Colon (tissue), 2 donors: ENCODE data around the gene LAMA2.

ENCODE experiments used
- FAIRE-seq: peaks from 2 replicates; lab custom pipeline; 2012; peaks lifted over from hg19 to GRCh38; lab: Jason Lieb, UNC
- donor health status: control.
- donor health status: control.

Gene LAMA2

DNA sequence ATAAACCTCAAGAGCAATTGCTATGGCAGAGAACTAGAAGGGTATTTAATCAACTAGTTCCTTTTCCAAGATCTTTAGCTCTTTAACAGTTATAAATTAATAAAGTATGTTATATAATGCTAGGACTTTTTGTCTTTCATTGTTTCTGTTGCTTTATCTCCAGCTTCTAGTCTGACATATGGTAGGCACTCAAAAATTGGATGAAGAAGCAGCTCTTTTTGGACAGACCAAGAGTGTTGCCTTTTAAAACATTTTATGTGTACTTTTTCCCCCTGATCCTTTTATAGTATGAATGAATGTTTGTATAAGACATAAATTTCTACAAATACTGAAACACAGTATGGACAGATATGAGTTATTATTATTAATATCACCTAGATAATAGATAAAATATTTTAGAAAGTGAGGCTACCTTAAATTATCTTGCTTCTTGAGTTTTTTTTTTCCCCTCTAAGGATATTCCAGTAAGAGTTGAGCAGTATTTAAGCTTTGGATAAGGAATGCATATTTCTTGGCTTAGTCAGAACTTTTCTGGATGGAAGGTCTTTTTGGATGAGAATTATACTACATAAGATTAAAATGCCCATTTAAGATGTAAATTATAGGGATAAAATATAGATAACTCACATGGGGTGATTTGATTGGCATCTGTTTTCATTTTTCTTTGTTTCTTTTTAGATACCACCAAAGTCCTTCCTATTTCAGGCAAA is 16.6 kb downstream of the LAMA2 start:
- no peak for FAIRE-seq

DNA sequence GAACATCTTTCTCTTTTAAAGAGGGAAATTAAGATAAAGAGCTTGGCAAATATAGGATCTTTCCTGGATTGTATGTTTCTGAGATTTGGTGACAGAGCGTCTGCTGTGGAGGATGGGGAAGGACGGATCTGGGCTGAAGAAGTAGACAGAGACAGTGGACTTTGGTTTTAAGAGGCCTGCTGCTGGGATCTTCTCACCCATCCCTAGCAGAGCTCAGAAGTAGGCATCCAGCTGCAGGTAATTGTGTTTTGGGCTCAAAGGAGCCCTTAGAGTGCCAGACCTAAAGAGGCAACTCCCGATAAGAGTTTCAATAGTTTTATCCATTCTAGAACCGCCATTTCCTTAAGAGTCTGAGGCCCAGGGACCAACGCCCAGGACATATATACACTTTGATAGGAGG is 20.8 kb downstream of the LAMA2 start:
- no peak for FAIRE-seq

DNA sequence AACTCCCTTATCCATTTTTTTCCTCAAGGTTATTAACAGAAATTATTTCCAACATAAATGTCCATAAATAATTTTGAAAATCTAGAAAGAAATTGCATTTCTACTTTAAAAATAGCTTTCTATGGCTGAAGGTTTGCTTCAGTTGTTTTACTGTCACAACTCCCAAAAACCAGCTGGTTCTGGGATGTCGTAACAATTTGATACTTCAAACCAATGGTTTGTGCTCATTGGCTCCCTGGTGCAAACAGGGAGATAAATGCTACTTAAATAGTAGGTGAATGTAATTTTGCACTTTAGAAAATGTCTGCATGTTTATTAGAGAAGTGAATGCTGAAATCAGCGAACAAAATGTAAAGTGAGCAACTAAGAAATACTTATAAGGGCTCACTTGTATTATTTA is 31.1 kb downstream of the LAMA2 start:
- FAIRE-seq = no peak

DNA sequence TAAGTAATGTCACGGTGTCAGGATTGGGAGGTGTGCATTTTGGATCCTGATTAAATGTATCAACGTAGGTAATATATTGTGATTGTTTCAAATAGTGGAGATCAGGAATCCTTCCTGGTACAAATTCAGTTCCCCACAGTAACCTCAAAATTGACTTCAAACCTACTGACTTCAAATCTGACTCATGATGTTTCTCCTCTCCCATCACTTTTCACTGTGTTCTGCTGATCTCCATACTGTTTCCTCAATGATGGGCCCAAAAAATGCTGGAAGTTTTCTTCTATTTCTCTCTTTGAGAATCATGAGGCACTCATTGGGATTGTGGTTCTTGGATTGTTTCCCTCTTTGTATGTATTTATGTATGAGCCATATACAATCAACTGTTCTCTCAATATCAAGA is 35.9 kb downstream of the LAMA2 start:
- FAIRE-seq = no peak

DNA sequence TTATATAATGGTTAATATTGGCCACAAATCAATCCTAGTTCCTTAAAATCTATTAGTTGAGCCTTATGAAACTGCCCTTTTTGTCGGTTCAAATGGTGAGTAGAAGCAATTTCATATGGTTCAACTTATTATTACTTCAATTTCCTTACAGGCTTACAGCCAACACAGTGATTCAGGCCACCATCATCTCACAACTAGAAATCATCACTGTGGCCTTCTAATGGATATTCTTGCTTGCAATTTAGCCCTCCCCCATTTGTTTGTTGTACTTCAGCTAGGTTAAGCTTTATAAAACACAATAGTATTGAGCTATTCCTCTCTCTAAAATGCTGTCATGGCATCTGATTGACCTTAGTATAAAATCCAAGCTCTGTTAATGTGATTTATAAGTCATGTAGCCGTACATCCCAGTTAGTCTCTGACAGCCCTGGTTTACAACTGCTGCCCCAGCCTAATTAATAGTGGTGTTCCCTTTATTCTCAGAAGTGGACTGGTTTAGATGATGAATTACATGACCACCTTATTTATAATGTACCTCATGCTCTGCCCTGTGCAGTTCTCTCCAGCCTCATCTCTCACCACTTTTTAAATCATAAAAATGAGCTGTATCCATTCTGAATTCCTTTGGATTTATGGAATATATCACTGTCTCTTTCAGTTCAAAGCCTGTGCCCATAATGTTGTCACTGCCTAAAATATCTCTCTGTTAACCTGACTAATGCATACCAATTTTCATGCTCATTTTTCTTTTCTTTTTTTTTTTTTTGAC is 36.7 kb downstream of the LAMA2 start:
- FAIRE-seq = no peak

DNA sequence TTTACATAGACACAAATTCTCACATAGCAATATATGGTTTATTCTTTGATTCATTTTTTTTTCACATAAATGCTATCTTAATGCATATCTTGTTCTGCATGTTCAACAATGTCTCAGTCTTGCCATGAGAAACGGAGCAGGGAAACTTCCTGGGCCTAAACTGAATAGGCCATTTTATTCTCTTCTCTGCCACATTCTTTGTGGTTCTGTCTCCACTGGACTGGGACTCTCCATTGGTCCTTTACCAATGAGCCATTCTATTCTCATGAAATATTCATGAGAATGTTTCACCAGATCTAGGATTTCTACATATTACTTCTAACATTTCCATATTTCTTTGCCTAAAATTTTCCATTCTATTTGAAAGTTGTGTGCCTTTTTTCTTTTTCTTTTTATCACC is 42.8 kb downstream of the LAMA2 start:
- FAIRE-seq = no peak

DNA sequence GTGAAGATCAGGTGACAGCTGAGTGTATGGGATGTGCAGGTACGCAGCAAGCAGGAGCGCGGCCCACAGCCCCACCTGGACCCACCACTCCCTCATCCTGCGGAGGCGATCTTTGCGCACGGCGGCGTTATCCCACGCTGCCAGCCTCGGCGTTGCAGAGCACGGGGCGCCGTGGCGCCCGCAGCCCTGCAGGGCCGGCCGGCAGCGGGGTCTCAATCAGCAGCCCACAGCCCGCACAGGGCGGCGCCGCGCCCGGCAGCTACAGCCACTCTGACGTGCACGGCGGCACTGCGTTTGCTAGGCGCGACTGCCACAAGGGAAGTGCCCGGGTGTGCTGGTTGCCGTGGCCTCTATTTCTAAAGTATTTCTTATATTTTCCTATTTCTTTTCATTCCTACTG is 46.9 kb downstream of the LAMA2 start:
- no peak for FAIRE-seq

DNA sequence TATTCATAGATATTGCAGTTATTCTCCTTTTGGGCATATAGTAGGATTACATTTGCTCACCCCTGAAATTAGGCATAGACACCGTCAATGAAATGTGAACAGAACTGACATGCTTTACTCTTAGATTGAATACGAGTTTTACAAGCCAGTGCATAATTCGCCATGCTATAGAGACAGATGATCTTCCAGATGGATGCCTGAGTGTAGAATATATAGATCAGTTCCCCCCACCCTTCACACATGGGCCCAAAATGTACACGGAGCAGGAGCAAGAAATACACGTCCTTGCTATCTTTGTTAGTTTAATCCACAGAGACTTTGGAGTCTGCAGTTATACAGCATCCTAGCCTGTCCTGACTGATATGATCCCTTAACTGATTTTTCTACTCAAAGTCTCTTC is 47.4 kb downstream of the LAMA2 start:
- no peak for FAIRE-seq

DNA sequence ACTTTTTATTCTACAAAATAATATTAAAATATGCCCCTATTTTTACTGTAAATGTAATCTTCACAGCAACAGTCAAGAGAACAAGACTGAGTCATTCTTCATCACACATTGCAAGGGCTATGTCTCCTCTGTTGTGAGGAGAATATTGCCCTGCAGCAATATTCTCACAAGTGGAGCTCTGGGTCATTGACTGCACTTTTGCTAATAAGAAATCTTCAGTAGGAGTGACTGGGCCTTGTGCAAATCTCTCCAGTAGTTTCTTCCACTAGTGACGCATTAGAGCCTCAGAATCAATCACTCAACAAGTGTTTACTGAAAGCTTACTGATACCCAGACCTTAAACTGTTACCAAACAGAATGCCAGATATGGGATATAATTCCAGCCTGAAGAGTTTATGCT is 49.1 kb downstream of the LAMA2 start:
- FAIRE-seq = no peak

DNA sequence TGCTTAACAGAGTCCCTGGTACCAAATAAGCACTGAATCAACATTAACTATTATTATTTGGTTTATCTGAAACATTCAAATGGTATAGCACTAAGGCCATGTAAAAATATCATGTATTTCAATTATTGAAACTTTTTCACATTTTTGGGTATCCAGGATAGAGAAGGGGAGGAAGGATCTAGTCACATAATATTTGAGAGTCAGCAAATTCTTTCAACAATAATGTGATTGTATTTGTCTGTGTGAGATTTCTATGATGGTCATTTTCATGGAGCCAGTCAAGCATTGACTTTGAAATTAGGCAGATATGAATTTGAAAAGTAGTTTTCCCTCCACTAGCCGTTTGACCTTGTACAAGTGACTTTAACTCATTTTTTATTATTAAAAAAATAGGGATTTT is 67.9 kb downstream of the LAMA2 start:
- no peak for FAIRE-seq

DNA sequence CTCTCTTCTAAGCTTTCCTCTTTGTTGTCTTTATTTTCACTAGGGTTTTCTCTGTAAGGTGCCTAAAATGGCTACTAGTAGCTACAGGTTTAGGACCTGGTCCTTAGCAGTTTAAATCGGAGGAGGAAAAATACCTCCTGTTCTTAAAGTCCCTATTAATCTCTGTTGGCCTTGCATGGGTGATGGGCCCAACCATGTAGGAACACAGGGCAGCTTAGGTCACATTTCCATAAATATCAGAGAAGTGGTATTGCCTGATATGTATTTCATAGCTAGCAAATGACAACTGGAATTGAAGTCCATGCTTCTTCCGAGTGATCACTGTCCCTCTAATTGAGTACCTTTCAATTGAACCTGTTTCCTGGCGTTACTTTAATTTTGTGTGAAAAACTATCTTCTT is 70.0 kb downstream of the LAMA2 start:
- FAIRE-seq = no peak

DNA sequence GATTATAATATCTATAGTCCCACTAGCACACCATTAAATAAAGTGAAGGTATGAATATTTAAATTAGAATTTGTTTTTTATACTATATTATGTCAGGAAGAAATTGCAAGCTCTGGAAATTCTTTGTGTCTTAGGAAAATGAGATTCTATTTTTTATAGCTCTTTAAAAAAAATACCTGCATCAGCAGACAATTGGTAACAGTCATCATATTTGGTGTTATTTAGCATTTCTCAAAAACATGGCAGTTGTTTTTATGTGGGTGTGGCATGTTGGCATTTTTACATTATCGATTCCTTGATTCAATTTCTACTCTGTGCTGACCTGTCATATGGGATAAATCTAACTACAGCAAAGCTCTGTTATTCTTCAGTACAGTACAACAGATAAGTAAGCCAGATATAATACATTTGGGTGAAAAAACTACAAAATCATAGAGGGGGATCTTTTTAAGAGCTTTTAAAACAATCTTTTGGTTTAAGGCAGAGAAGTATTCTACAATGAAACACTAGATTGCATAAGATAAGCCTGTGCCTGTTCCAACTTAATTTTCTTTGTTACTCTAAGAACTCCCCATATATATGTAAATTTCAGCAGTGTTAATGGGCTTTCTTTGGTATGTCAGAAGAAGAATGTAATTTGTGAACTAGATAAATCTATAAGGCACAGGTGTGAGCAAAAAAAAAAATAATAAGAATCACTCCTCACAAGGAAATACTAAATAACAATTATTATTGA is 71.5 kb downstream of the LAMA2 start:
- no peak for FAIRE-seq

DNA sequence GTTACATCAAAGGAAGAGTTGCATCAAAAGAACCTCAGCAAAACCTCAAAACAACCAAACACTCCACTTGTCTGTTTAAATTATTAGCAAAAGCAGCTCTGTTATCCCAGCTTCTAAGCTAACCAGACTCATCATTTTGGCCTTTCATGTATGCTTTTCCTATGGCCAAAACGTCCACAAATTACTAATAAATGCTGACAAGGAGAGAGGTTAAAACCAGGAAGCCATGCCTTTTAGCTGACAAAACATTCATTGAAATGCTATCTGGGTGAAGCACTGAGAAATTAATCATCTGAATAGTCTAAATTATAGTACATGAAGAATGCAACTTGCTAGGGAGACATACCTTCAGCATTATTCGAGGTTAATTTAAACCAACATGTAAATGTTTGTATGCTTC is 80.6 kb downstream of the LAMA2 start:
- no peak for FAIRE-seq

DNA sequence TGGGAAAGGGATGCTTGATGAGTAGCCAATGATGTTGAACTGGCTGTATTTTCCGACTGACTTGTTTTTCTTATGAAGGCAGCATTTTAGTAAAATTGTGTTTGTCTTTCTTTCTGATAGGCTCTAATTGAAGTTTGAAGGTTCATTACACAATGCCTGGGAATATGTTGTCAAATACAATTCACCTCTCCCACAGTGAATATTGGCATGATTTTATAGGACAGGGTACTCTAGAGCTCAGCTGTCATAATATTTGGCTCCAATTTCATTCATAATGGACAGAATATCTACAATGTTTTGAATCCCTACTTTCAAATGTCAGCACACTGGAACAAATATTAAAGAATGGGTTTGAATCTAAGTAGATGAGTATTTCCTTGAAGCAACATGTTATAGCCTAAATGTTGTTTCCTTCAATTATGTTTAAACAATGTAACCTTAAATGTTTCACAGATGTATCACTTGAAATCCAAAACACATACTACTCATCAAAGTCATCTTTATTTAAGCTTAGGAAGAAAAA is 81.4 kb downstream of the LAMA2 start:
- FAIRE-seq = no peak

DNA sequence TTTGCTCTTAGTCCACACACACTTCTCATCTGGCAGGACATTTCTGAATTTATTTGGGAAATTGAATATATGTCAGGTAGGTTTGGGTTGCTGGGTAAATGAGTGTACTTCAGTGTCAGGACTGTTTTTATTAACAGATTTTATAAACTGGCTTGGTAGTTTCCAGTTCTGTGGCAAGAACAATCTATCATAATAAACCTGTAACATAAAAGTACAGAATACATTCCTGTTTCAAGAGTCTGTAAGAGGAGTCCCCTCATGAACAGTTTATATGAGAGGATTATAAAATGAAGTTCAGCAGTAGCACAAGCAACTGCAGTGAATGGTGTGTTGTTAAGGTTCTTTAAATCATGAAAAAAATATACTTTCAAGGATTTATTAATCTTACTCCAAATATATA is 81.8 kb downstream of the LAMA2 start:
- no peak for FAIRE-seq

DNA sequence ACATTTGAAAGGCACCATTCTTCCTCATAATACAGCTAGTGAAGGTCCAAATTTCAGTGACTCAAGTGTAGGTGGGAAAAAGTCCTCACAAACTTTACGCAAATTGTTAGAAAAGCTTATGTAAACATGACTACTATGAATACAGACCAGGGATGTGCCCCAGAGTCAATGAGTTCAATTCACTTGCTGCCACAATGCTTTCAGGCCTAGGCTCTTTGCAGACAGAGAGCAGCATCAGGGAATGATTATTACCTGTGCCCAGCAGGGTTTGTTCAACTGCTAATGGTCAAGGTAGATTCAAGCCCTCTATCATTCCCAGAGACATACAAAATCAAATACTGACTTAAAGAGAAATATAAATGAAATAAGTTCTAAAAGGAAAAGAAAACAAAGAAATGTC is 84.0 kb downstream of the LAMA2 start:
- FAIRE-seq = no peak

DNA sequence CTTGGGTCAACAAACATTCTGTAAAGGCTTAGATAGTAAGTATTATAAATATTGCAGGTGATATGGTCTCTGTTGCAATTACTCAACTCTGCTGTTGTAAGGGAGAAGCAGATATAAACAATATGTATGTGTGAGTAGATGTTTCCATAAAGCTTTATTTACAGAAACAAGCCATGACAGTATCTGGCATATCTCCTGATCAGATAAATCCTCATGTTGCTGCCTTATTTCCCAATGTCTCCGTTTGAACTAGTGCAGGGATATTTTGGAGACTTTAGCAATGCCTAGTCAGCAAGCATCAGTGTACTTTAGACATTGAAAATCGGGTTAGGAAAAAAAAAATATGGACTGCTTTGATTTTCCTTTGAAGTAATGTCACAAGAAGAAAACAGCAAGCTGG is 96.1 kb downstream of the LAMA2 start:
- FAIRE-seq = no peak

DNA sequence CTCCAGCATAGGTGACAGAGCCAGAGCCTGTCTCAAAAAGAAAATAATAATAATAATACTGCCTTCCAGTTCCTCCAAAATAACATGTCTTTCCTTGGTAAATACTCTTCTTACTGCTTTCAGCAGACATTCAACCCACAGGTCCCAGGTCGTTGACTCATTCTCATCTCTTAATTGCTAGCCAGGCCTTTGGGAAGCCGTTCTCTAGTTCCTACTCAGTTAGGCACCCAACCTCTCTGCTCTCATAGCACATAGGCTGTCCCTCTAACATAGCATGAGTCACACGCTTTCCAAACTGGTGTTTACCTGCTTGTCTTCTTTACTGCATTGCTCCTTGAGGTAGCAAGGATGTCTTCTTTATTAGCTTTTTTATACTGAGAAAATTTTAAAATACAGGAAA is 98.8 kb downstream of the LAMA2 start:
- no peak for FAIRE-seq

DNA sequence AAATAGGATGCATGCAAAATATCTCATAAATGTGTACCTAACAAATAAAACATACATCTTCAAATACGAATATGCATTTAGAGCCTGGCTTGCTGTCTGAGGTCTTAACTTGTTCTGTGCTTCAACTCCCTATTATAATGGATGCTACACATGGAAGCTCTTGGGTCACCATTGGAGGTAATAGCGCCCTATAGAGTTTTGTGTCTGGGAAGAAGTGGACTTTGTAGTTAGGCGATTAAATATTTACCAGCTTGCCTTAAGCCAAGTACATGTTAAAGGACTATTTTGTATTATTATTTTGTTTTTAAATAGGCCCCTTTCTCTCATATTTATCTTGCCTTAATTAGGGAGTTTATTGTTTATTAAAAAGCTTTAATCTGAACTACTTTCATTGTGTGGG is 107.4 kb downstream of the LAMA2 start:
- no peak for FAIRE-seq

DNA sequence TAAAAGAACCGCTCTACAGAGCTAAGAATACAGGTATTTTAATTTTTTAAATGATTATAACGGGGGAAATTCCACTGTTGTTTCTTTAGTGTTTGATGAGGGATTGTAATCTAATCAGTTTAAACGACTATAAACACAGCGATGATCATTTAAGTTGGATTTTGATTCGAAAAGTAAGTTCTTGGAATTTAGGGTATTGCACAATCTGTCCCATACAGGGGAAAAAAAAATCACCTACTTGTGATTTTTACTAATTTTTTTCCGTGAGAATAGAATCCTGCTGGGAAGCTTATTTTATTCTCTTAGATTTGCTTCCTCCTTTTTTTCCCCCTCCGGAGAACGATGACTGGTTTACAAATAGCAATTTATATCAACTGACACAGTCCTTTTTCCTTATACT is 108.0 kb downstream of the LAMA2 start:
- FAIRE-seq = no peak

DNA sequence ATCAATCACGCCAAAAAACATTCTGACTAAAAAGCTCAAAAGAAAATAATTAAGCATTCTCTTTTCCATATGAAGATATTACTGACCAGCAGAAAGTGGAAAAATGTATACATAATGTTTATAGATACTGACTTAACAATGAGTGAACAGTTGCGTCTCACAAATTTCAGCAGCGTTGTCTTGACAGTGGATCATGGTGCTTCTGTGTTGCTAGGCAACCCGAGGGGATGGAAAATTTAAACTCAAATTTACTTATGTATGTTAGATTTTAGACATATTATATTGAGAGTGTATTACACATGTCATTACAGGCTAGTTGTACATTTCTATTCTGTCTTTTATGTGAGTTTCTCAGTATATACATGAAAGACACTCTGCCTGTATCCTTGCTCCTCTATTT is 110.2 kb downstream of the LAMA2 start:
- no peak for FAIRE-seq

DNA sequence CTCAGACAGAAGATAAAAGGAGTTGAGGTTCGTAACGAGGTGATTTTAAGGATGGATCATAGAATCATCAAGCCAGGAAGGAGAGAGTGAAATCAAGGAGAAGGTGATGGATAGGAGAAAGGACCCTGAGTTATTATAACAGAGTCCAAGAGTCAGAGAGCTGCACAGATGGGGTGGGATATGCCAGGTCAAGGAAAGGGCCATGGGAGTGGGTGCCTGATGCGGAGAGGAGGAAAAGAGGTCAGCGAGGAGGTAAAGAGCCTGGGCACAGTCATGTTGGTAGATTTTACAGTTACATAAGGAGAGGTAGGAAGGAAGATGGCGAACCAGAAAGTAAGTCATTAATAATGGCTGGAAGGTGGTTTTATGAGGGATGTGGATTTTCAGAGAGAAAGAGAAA is 114.9 kb downstream of the LAMA2 start:
- FAIRE-seq = no peak
